ENCODE results near the gene SLC2A9.

SLC2A9 gene

GRCh38 chr4:9980898-9981297, 40.4 kb downstream of the SLC2A9 start:
- no peaks in the 10 kb centered on the region for H3K4me1 ChIP-seq
- no peak for TF ChIP-seq CTCF (IDR thresholded peaks at IDR 0.05; ENCODE audit: low read depth, low read length)
- no peaks in the 10 kb centered on the region for H3K36me3 ChIP-seq
- H3K27me3 ChIP-seq: no peaks in the 10 kb centered on the region
- H3K9me3 ChIP-seq: no peaks in the 10 kb centered on the region
- no peak for DNase-seq
- H3K4me3 ChIP-seq (ENCODE audit: low read depth, low read length): no peak overlapping the region

GRCh38 chr4:9979101-9979701, 42.1 kb downstream of the SLC2A9 start:
- TF ChIP-seq CTCF (IDR thresholded peaks at IDR 0.05; ENCODE audit: low read depth, low read length): no peak
- no peaks in the 10 kb centered on the region for H3K9me3 ChIP-seq
- H3K27me3 ChIP-seq: no peaks in the 10 kb centered on the region
- H3K4me1 ChIP-seq: no peaks in the 10 kb centered on the region
- no peak for DNase-seq
- no peaks in the 10 kb centered on the region for H3K36me3 ChIP-seq
- H3K4me3 ChIP-seq (ENCODE audit: low read depth, low read length): no peak overlapping the region

- H3K4me1 ChIP-seq: no peaks in the 10 kb centered on the region
- no peaks in the 10 kb centered on the region for H3K27me3 ChIP-seq
- TF ChIP-seq CTCF (IDR thresholded peaks at IDR 0.05; ENCODE audit: low read depth, low read length): no peak
- H3K36me3 ChIP-seq: no peaks in the 10 kb centered on the region
- no peak for DNase-seq
- no peaks in the 10 kb centered on the region for H3K9me3 ChIP-seq
- no peak overlapping the region for H3K4me3 ChIP-seq (ENCODE audit: low read depth, low read length)
Observed at GRCh38 chr4:9977518-9978031, 43.7 kb downstream of the SLC2A9 start.

DNA sequence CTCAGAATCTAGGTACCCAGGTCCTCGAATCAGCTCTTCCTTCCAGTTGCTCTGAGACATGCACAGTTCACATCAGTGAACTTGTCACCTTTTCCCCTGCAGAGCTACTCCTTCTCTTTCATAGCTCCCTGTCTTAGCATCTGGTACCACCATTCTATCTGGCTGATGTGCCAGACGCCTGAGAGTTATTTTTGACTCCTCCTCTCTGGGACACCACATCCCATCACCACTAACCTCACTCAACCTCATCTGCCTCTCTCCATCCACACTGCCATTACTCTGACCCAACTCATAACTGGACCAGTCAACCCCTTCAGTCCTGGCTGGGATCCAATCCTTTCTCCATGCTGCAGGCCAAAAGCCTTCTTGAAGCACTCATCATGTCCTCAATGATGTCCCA, 44.5 kb downstream of the SLC2A9 start:
- Histone ChIP-seq H3K27me3 (no peaks in the 10 kb centered on the region), H3K36me3 (no peaks in the 10 kb centered on the region), H3K4me3 (ENCODE audit: low read depth, low read length) (no peak overlapping the region), H3K9me3 (no peaks in the 10 kb centered on the region), H3K4me1 (no peaks in the 10 kb centered on the region)
- DNase-seq: no peak
- no peak for TF ChIP-seq CTCF (IDR thresholded peaks at IDR 0.05; ENCODE audit: low read depth, low read length)

DNA sequence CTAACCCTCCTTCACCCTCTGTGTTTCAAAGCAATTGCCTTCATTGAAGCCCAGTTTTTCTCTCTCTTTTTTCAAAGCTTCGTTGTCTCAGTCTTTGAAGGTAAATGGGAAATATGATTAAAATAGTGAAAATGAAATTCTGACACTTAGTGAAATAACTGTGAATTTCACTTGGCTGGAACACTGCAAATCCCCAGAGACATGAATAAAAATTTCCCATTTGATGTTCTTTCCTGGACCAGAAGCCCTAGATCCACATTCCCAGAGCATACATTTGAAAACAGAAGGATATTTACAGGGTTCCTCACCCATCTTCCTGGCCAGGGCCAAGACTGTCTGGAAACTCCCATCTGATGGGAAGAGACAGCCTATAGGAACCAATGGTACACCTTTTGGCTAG, 45.0 kb downstream of the SLC2A9 start:
- no peak for DNase-seq

More for the DNA sequence above, 45.0 kb downstream of the SLC2A9 start:
- TF ChIP-seq CTCF (IDR thresholded peaks at IDR 0.05; ENCODE audit: low read depth, low read length): no peak
- Histone ChIP-seq H3K4me1 (no peaks in the 10 kb centered on the region), H3K36me3 (no peaks in the 10 kb centered on the region), H3K9me3 (no peaks in the 10 kb centered on the region), H3K4me3 (ENCODE audit: low read depth, low read length) (no peak overlapping the region), H3K27me3 (no peaks in the 10 kb centered on the region)

All from BE2C (cell line).